RWPE2 (cell line): ENCODE results near the gene WDHD1.
"Not testable (repeated sequence)": the region's sequence is repeated elsewhere in the genome, so short reads cannot be mapped to it uniquely, and the experiment has no call there.

Experiments
- ATAC-seq: fragments of 200-7000 bp; cut with Tn5 transposase; 3 replicates; pipeline ENCODE4 v1.9.1; 2021; ENCODE audit warnings: low read depth
- DNase-seq: peaks from one replicate; pipeline ENCODE4 v3.0.0-alpha.2; 2020; ENCODE audit warnings: low spot score
- H3K27ac ChIP-seq: fragments of 450-650 bp; 2 replicates; pipeline ENCODE4 v1.5.1; 2017; ENCODE audit warnings: mild to moderate bottlenecking; ENCODE audit not compliant: poor library complexity, severe bottlenecking
- H3K27me3 ChIP-seq: fragments of 250-450 bp; sonication (Bioruptor Pico); 2 replicates; pipeline ENCODE4 v1.5.1; 2021; ENCODE audit warnings: mild to moderate bottlenecking, moderate library complexity; ENCODE audit not compliant: insufficient read depth, poor library complexity, severe bottlenecking
- H3K36me3 ChIP-seq: fragments of 250-450 bp; sonication (Bioruptor Pico); 2 replicates; pipeline ENCODE4 v1.5.1; 2020; ENCODE audit warnings: low read depth, mild to moderate bottlenecking, moderate library complexity
- H3K4me1 ChIP-seq: fragments of 250-450 bp; sonication (Bioruptor Pico); 2 replicates; pipeline ENCODE4 v1.5.1; 2021; ENCODE audit warnings: mild to moderate bottlenecking, moderate library complexity; ENCODE audit not compliant: insufficient read depth, poor library complexity, severe bottlenecking
- H3K4me3 ChIP-seq: fragments of 250-450 bp; sonication (Bioruptor Pico); 2 replicates; pipeline ENCODE4 v1.5.1; 2021; ENCODE audit warnings: mild to moderate bottlenecking, moderate library complexity; ENCODE audit not compliant: severe bottlenecking
- H3K9me3 ChIP-seq: fragments of 250-450 bp; sonication (Bioruptor Pico); 2 replicates; pipeline ENCODE4 v1.5.1; 2021; ENCODE audit warnings: mild to moderate bottlenecking, moderate library complexity; ENCODE audit not compliant: severe bottlenecking
- CTCF ChIP-seq: fragments of 450-650 bp; IDR thresholded peaks from one replicate; pipeline ENCODE4 v1.5.1; 2017; ENCODE audit warnings: mild to moderate bottlenecking, moderate library complexity; ENCODE audit not compliant: poor library complexity, severe bottlenecking

Gene WDHD1

DNA sequence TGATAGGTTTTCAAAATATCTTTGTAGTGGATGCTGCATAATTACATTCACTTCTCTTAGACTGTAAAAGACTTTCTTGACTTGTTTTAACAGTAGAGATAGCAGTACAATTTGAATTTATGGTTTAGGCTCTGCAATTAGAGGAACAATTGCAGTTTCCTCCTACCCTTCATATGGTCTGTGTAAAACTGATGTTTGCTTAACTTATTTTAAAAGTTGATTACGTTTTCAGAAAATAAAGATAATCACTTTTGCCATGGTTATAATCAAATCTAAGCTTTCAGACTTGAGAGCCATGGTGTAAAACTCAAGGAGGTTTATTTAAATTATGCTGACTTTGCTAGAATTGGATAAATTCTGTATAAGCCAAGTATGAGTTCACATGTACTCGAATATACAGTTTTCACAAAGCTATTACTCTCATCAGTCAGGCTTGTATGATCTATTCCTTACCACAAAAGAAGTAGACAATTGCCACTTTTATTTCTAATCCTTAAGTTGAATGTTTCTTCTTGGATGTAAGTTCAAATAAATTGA, 22.1 kb upstream of the WDHD1 start:
- no peaks in the 10 kb centered on the region for H3K9me3 ChIP-seq
- H3K27me3 ChIP-seq: no peaks in the 10 kb centered on the region
- DNase-seq (no peak), ATAC-seq (no peak)
- H3K4me3 ChIP-seq: no peak overlapping the region
- TF ChIP-seq CTCF: no peak
- peaks cover 7% of the 10 kb centered on the region for H3K4me1 ChIP-seq
- no peak overlapping the region for H3K27ac ChIP-seq
- H3K36me3 ChIP-seq: peaks cover 38% of the 10 kb centered on the region

GRCh38 chr14:55047301-55048053, 20.6 kb upstream of the WDHD1 start:
- no peak for TF ChIP-seq CTCF

GRCh38 chr14:55045087-55045486, 18.2 kb upstream of the WDHD1 start:
- H3K36me3 ChIP-seq: peaks cover 44% of the 10 kb centered on the region
- no peaks in the 10 kb centered on the region for H3K27me3 ChIP-seq
- H3K9me3 ChIP-seq: no peaks in the 10 kb centered on the region
- H3K4me1 ChIP-seq: no peaks in the 10 kb centered on the region
- ATAC-seq: no peak
- TF ChIP-seq CTCF: no peak
- no peak overlapping the region for H3K27ac ChIP-seq
- H3K4me3 ChIP-seq: no peak overlapping the region
- DNase-seq: no peak

More at GRCh38 chr14:55047301-55048053, 20.6 kb upstream of the WDHD1 start:
- Histone ChIP-seq H3K27me3 (no peaks in the 10 kb centered on the region), H3K4me3 (no peak overlapping the region), H3K27ac (no peak overlapping the region), H3K36me3 (peaks cover 38% of the 10 kb centered on the region), H3K4me1 (no peaks in the 10 kb centered on the region), H3K9me3 (no peaks in the 10 kb centered on the region)
- DNase-seq (no peak), ATAC-seq (no peak)

GRCh38 chr14:55043528-55043927, 16.6 kb upstream of the WDHD1 start:
- no peaks in the 10 kb centered on the region for H3K27me3 ChIP-seq
- peaks cover 10% of the 10 kb centered on the region for H3K4me1 ChIP-seq
- DNase-seq: no peak
- no peak overlapping the region for H3K4me3 ChIP-seq
- no peaks in the 10 kb centered on the region for H3K9me3 ChIP-seq
- H3K27ac ChIP-seq: no peak overlapping the region
- no peak for ATAC-seq
- H3K36me3 ChIP-seq: peaks cover 49% of the 10 kb centered on the region
- no peak for TF ChIP-seq CTCF

DNA sequence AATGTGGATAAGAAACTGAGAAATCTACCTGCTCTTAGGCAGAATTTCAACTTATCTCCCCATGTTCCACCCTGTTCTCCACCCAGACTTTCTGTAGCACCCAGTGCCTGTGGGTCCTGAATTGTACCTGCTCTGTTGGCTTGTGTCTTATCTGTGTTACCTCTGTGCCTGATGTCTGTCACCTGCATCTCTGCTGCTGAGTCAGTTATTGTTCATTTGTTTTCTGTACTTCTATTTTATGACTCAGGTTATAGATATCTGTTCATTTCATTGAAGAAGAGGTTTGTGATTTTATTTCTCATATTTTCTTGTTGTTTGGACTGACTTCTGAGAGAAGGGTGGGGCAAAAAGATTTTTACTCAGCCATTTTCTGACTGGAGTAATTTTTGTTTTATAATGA, 11.8 kb upstream of the WDHD1 start:
- ATAC-seq: peak; percentile 91
- Histone ChIP-seq H3K27me3 (no peaks in the 10 kb centered on the region), H3K36me3 (peaks cover 62% of the 10 kb centered on the region), H3K9me3 (peaks cover 2% of the 10 kb centered on the region), H3K4me1 (peaks cover 10% of the 10 kb centered on the region), H3K27ac (peak overlapping the region; percentile 80), H3K4me3 (no peak overlapping the region)
- TF ChIP-seq CTCF: no peak
- no peak for DNase-seq

DNA sequence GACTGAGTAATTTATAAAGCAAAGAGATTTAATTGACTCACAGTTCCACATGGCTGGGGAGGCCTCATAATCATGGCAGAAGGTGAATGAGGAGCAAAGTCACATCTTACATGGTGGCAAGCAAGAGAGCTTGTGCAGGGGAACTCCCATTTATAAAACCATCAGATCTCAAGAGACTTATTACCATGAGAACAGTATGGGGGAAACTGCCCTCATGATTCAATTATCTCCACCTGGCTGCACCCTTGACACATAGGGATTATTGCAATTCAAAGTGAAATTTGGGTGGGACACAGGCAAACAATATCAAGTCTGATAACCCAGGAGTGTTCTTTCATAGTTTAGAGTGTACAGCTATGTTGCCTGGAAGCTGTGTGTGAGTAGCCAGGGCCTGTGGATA, 11.1 kb upstream of the WDHD1 start:
- peaks cover 62% of the 10 kb centered on the region for H3K36me3 ChIP-seq
- peaks cover 10% of the 10 kb centered on the region for H3K4me1 ChIP-seq
- H3K9me3 ChIP-seq, H3K4me3 ChIP-seq, DNase-seq, H3K27me3 ChIP-seq: not testable (repeated sequence)
- ATAC-seq: peak; percentile 9; the same call in 1 of the 3 replicates
- H3K27ac ChIP-seq: peak overlapping the region; percentile 80
